Smooth muscle cell (in vitro differentiated cells): ENCODE results near the gene STK32B. TPM values are rescaled to one million over a fixed set of nuclear protein-coding genes. Genes with fewer than 3 reads are reported as not detected.
"Not testable (repeated sequence)": the region's sequence is repeated elsewhere in the genome, so short reads cannot be mapped to it uniquely, and the experiment has no call there.

Source experiments
- DNase-seq: peaks from one replicate; lab custom pipeline; 2025; ENCODE audit not compliant: unreplicated experiment; lab: John Stamatoyannopoulos, UW
- H2AFZ ChIP-seq: fragments of 200-600 bp; sonication (generic); 2 replicates; pipeline ENCODE4 v1.6.0; 2016; ENCODE audit warnings: antibody characterized with exemption, low read depth, mild to moderate bottlenecking
- H3F3A ChIP-seq: fragments of 200-600 bp; sonication (generic); 2 replicates; pipeline ENCODE4 v1.6.0; 2017; ENCODE audit warnings: antibody characterized with exemption, low read depth
- H3K27ac ChIP-seq: fragments of 200-600 bp; sonication (generic); 2 replicates; pipeline ENCODE4 v1.5.1; 2016; ENCODE audit warnings: low read depth, mild to moderate bottlenecking
- H3K27me3 ChIP-seq: fragments of 200-600 bp; sonication (generic); 2 replicates; pipeline ENCODE4 v1.6.1; 2016; ENCODE audit warnings: low read depth, mild to moderate bottlenecking
- H3K36me3 ChIP-seq: fragments of 200-600 bp; sonication (generic); 2 replicates; pipeline ENCODE4 v1.5.1; 2016; ENCODE audit warnings: low read depth
- H3K4me1 ChIP-seq: fragments of 200-600 bp; sonication (generic); 2 replicates; pipeline ENCODE4 v1.5.1; 2016; ENCODE audit warnings: low read depth
- H3K4me2 ChIP-seq: fragments of 200-600 bp; sonication (generic); 2 replicates; pipeline ENCODE4 v1.6.0; 2016; ENCODE audit warnings: mild to moderate bottlenecking
- H3K4me3 ChIP-seq: fragments of 200-600 bp; sonication (generic); 2 replicates; pipeline ENCODE4 v1.5.1; 2016; ENCODE audit warnings: mild to moderate bottlenecking
- H3K79me2 ChIP-seq: fragments of 200-600 bp; sonication (generic); 2 replicates; pipeline ENCODE4 v1.6.0; 2016; ENCODE audit warnings: low read depth, mild to moderate bottlenecking
- H3K9ac ChIP-seq: fragments of 200-600 bp; sonication (generic); 2 replicates; pipeline ENCODE4 v1.6.0; 2016; ENCODE audit warnings: low read depth
- H3K9me3 ChIP-seq: fragments of 200-600 bp; sonication (generic); replicated peaks from 2 replicates; pipeline ENCODE4 v1.5.1; 2016; ENCODE audit warnings: low read depth
- H4K20me1 ChIP-seq: fragments of 200-600 bp; sonication (generic); 2 replicates; pipeline ENCODE4 v1.6.0; 2016; ENCODE audit warnings: low read depth
- CTCF ChIP-seq: fragments of 200-600 bp; sonication (generic); IDR thresholded peaks from 2 replicates; pipeline ENCODE4 v1.5.1; 2017; ENCODE audit warnings: borderline replicate concordance, mild to moderate bottlenecking, antibody characterized with exemption; ENCODE audit not compliant: insufficient read depth, poor library complexity, severe bottlenecking
- WGBS: methylation state at CpG from one replicate; pipeline ENCODE4 v1.1.7; 2016; ENCODE audit warnings: low lambda C conversion rate; 5-methylcytosine and 5-hydroxymethylcytosine counted together
- polyA plus RNA-seq: library from polyadenylated mRNA; unstranded; fragments of >200 nt; fragmentation: Nextera tagmentation; extraction: Ambion mirVana; gene quantifications from 2 replicates; pipeline ENCODE4 v1.2.1, GENCODE V29; 2016
- total RNA-seq: library from RNA; depleted of rRNA; stranded (reverse); fragments of >200 nt; gene quantifications from 2 replicates; pipeline ENCODE4 v1.2.3, GENCODE V29; 2014

STK32B gene
- total and polyA plus RNA-seq, 2 experiments from 2014 or later: 3.5 to 4.0 TPM

DNA sequence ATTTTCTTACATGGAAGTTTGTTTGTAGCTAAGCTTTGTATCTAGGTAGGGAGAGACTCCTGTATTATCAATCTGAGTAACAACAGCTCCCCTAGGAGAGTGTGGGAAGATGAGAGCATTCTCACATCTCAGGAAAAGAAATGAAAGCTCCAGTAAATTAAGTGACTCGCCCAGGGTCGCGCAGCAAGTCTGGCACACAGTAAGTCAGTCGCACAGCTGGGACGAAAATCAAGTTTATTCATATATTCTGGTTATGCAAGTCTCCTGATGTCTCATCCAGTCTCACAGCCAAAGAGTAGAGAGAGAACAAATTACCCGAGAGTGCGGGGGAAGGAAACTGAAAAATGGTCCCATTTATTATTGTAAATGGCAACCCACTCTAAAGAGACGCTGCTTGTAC, 216.1 kb downstream of the STK32B start:
- 78% methylated on average over 8 of the region's 8 CpGs for WGBS
- Histone ChIP-seq H3K9me3 (no peaks in the 10 kb centered on the region), H3K4me2 (no peak overlapping the region), H3K27ac (no peak overlapping the region), H3K4me1 (no peaks in the 10 kb centered on the region), H4K20me1 (no peaks in the 10 kb centered on the region), H3K4me3 (no peak overlapping the region), H3K9ac (no peak overlapping the region), H3K27me3 (peaks cover 5% of the 10 kb centered on the region), H2AFZ (no peak overlapping the region), H3F3A (no peaks in the 10 kb centered on the region), H3K36me3 (no peaks in the 10 kb centered on the region), H3K79me2 (no peaks in the 10 kb centered on the region)
- TF ChIP-seq CTCF: no peak
- no peak for DNase-seq

DNA sequence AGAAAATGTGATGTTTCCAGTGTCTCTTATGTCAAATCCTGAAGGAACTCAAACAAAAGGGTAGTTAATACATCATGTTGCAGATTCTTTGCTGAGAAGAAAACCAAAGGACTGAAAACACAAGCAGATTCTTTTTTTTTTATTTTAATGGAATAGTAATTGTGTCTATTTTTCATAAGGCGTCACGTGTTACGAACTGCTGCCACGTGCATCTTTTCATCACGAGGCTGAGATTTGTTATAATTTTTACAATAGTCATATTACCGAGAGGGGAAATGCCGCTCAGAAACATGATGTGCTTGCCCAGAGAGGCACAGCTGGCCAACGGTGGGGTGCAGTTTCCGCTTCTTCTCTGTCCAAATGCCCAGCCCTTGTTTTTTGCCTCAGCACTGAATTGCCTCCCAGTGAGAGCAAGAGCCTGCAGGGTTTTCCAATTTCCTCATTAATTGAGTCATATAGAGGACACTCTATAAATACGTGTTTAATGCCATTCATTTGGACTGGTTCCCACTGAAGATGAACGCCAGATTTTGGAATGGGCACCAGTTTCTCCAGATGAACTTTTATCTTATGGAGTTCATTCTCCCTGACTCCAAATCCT, 225.3 kb downstream of the STK32B start:
- WGBS: 92% methylated on average over 11 of the region's 11 CpGs
- Histone ChIP-seq H3K27ac (no peak overlapping the region), H3K4me2 (no peak overlapping the region), H4K20me1 (no peaks in the 10 kb centered on the region), H3K36me3 (no peaks in the 10 kb centered on the region), H2AFZ (no peak overlapping the region), H3K79me2 (no peaks in the 10 kb centered on the region), H3F3A (no peaks in the 10 kb centered on the region), H3K9me3 (no peaks in the 10 kb centered on the region), H3K27me3 (no peaks in the 10 kb centered on the region), H3K4me1 (no peaks in the 10 kb centered on the region), H3K9ac (no peak overlapping the region), H3K4me3 (no peak overlapping the region)
- no peak for DNase-seq
- no peak for TF ChIP-seq CTCF

- H3K9ac ChIP-seq: no peak overlapping the region
- no peaks in the 10 kb centered on the region for H3K9me3 ChIP-seq
- H3K27me3 ChIP-seq: no peaks in the 10 kb centered on the region
- DNase-seq: no peak
- 91% methylated on average over 2 of the region's 2 CpGs for WGBS
- H3K4me1 ChIP-seq: no peaks in the 10 kb centered on the region
- H3K4me2 ChIP-seq: no peak overlapping the region
- H2AFZ ChIP-seq: no peak overlapping the region
- H3F3A ChIP-seq: no peaks in the 10 kb centered on the region
- H3K4me3 ChIP-seq: no peak overlapping the region
- H3K36me3 ChIP-seq: no peaks in the 10 kb centered on the region
- no peak for TF ChIP-seq CTCF
- no peaks in the 10 kb centered on the region for H4K20me1 ChIP-seq
- H3K79me2 ChIP-seq: no peaks in the 10 kb centered on the region
- H3K27ac ChIP-seq: no peak overlapping the region
Measured at GRCh38 chr4:5277079-5277478, 225.8 kb downstream of the STK32B start.

GRCh38 chr4:5278213-5278612, 226.9 kb downstream of the STK32B start:
- Histone ChIP-seq H3K4me1 (no peaks in the 10 kb centered on the region), H3K9me3 (no peaks in the 10 kb centered on the region)

DNA sequence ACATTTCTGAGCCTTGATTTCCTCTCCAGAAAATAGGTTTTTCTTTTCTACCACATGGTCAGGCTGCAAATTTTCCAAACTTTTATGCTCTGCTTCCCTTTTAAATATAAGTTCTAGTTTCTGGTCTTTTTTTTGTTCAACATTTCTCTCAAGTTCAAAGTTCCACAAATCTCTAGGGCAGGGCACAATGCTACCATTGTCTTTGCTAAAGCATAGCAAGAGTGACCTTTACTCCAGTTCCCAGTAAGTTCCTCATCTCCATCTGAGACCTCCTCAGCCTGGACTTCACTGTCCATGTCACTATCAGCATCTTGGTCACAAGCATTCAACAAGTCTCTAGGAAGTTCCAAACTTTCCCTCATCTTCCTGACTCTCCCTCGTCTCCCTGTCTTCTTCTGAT, 228.8 kb downstream of the STK32B start:
- H3K27me3 ChIP-seq, H3K4me3 ChIP-seq, H3K4me2 ChIP-seq, H3K36me3 ChIP-seq, H3K27ac ChIP-seq, H3K9me3 ChIP-seq, H3K79me2 ChIP-seq, H3K4me1 ChIP-seq, H3F3A ChIP-seq, DNase-seq, H4K20me1 ChIP-seq, H2AFZ ChIP-seq, H3K9ac ChIP-seq: not testable (repeated sequence)
- 82% methylated on average over 1 of the region's 1 CpG for WGBS

More at GRCh38 chr4:5278213-5278612, 226.9 kb downstream of the STK32B start:
- DNase-seq: no peak
- TF ChIP-seq CTCF: no peak
- Histone ChIP-seq H4K20me1 (no peaks in the 10 kb centered on the region), H2AFZ (no peak overlapping the region), H3K4me2 (no peak overlapping the region), H3K27ac (no peak overlapping the region), H3F3A (no peaks in the 10 kb centered on the region), H3K9ac (no peak overlapping the region), H3K36me3 (no peaks in the 10 kb centered on the region), H3K4me3 (no peak overlapping the region), H3K27me3 (peaks cover 3% of the 10 kb centered on the region), H3K79me2 (no peaks in the 10 kb centered on the region)
- 91% methylated on average over 4 of the region's 4 CpGs for WGBS
